ENCODE measurements around the gene TBC1D22A.

Gene TBC1D22A

DNA sequence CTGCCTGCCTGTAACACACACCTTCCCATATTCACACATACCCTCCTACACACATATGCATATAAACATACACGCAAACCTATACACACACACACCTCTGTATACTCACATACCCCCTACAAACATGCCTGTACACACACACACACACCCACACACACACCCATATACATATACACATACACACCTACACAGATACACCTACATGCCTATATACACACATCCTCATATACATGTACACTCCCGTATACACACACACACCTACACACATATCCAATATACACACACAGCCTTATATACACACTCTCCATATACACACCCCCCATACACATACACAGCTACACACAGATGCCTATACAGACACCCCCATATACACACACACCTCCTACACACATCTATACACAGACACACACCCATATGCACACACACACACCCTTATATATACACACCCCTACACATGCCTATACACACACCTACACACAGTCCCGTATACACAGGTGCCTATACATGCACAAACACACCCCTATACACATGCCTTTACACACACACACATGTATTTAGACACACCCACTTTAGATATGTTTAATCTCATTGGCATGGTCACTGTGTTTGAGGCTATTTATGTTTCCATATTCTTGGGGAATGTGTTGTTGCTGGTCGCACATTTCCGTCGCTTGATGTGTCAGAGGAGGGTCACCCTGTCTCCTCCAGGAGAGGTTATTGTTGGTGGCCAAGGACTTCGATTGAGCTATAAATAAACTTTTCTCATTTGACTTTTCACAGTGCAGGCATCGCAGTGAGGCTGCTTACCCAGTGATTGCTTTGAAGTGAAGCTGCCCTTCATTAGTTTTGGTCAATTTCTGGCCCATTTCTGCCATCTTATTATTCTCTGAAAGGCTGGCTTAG, 243.3 kb downstream of the TBC1D22A start:
- no peak for DNase-seq

DNA sequence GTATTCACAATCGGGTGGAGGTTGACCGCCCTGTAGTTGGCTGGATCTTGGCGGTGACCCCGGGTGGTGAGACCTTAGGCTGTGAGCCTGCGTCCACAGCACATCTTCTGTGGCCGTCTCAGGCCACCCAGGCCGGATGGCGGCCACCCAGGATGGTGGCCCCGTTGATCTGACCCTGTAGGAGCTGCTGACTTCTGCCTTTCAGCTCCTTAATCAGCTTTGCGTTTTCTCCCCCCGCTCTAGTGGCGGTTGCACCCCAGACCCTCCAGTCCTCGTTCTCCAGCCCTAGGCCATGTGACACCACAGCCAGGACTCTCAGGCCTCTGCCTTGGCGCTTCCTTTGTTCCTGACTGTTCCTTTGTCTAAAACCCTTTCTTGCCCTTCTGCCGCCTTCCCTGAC, 244.0 kb downstream of the TBC1D22A start:
- no peak for DNase-seq

DNA sequence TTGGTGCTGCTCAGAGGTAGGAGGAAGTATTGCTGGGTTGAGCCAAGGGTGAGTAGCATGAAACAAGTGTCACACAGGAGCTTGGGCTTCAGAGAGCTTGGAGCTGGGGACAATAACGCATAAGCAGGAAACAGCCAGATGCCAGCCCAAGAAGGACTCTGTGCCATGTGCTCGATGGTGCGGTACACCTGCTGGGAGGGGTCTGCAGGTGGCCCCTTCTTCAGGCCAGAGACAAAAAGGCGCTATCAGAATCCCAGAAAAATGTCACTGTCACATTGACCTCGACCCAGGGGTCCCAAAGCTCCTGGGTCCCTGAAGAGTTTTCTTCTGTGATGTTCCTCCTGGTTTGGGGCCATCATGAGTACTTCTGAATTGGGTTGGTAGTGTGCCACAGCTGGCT, 244.4 kb downstream of the TBC1D22A start:
- no peak for DNase-seq

DNA sequence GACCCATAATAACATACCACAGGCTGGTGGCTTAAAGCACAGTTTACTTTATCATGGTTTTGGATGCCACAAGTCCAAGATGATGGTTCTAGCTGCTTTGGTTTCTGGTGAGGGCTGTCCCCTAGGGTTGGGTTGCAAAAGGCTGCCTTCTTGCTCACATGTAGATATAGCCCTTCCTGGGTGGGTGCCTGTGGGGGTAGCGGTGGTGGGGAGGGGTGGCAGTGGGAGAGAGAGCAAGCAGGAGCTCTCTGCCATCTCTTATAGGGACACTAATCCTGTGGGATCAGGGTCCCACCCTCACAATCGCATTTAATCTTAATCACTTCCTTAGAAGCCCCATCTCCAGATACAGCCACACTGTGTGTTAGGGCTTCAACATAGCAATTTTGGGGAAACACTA, 245.0 kb downstream of the TBC1D22A start:
- no peak for DNase-seq

DNA sequence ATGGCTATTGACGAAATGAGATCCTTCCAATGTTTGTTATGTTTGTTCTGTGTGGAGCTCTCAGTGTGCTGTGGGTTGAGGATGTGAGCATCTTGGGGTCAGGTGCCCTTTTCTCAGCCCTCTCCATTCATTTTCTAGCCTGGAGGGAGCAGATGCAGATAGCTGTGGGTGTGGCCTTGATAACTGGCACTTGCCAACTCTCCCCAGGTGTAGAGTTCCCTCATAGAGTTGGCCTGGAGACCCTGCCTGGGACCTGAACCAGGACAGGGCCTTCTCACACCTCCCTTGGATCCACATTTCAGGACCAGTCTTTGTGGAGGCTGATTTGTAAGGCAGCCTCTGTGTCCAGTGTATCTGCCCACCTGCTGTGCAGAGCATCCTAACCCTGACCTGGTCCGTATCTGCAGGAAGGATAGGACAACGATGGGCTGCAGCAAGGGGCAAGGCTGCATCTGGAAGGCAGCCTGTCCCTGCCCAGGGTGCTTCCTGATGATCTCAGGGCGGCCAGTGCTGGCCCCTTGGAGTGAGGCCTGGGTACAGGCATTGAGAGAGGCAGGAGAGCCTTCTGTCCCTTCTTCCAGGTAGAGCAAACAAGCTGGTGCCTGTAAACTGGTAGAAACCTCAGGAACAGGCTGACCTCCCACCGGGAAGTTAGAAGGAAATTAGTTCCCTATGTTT, 245.9 kb downstream of the TBC1D22A start:
- DNase-seq, result no peak

DNA sequence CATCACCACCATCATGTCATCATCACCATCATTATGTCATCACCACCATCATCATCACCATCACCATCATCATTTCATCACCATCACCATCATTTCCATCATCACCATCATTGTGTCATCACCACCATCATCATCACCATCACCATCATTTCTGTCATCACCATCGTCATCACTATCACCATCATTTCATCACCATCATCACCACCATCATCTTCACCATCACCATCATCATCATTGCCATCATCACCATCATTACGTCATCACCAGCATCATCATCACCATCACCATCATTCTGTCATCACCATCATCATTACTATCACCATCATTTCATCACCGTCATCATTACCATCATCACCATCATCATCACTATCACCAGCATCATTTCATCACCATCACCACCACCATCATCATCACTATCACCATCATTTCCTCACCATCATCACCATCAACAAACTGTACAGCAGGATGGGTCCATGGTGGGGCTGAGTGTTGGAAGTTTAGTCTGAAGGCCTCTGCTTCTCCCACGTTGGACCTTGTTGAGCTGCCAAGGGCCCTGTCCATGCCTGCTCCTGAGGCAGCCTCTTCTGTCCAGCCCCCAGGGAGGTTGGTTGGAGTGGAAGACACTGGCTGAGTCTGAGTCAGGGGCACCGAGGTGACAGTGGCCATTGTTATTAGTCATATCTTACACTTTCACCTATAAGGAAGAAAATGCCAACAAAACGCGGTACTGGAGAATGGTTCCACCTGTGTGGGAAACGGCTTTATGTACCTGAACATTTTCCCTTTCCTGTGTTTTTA, 247.1 kb downstream of the TBC1D22A start:
- no peak for DNase-seq

DNA sequence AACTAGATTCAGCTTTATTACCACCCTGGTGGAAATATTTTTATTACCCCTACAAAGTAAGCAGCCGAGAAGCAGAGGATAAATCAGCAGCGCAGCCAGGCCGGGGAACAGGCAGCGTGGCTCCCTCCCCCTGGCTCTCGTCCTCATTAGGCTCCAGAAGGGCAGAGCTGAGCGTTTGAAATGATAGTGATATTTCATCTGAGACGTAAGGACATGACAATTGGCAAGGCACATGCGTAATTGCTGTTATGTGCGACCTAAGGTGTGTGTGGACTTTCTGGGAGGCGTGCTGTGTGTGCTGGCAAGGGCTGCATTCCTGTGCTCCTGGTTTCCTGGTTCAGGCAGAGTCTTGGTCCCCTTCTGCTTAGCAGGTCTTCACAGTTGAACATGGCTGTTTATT, 247.8 kb downstream of the TBC1D22A start:
- no peak for DNase-seq

DNA sequence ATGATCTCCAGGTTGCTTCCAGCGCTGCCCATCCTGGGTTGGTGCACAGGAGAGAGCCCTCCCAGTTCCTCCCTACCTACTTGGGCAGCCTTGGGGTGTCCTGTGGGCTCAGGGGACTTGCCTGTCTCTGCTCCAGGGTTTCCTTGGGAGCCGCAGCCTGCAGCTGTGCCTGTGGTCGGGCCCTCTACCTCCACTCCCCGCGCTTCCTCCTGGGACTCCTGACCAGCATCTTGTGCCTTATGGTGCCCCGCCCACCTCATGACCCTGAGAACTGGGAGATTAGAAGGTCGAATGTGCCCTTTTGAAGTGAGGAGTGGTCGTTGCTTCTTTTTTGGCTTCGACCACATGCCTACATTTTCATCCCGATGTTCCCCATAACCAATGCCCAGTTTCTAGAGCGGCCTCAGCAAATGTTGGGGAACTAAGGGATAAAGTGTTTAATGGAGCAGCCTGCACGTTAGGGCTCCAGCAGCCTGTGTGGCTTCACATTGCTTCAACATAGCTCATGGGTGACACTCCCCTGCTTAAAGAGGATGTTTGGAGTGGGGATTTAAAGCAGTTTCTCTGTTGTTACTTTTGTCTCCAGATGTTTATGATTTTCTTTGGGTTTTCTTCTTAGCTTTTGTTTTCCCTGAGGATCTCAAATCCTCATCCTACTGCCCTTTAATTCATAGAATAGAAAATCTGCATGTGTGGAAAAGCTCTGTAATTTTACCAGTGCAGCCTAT, 248.8 kb downstream of the TBC1D22A start:
- no peak for DNase-seq

DNA sequence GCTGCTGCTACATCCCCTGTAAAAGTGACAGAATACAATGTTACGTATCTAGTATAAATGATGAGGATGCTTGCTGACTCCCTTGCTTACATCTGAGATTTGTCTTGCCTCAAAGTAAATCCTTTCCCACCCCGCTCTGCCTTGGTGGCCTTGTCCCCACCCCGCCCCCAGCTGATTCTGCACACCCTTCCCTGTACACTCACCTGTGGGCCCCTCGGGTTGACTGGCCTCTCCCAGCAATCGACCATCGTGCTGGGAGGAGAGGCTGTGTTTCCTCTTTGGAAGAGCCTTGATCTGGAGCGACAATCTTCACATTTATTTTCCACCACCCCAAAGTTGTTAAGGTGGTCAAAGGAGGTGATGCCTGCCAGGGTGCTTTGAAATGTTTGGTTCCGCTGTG, 249.4 kb downstream of the TBC1D22A start:
- no peak for DNase-seq

DNA sequence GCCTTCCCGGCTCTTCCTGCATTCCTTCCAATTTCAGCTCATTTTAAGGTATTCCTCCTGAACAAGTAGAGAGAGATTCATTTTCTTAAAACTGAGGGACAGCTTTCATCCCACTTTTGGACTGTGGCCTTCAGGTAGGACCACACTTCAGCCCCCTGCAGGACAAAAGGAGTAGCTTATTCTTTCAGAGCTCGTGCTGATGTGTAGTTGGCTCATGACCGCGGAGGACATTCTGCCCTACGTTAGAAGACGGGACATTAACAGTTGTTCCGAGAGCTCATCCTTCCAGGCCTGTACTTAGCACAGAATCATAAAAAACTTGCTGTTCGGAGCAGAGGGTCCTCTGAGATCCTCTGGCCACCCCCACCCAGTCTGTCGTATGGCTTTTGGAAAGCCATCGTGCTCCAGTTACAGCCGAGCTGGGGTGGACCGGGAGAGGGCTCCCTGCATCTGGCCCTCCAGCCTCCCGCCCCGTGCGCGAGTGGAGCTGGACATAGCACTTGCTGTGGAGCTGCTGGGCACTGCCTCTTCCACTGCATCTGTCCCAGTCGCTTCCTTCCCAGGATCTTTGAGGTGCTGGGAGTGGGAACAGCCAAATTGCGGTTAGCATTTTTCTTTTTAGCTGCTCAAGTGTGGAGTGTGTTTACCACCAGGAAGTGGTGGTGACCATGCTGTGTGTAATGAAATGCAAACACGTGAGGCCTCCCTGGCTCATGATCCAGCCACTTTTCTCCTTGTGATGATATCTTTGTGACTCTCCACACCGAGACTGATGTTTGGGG, 250.3 kb downstream of the TBC1D22A start:
- no peak for DNase-seq

DNA sequence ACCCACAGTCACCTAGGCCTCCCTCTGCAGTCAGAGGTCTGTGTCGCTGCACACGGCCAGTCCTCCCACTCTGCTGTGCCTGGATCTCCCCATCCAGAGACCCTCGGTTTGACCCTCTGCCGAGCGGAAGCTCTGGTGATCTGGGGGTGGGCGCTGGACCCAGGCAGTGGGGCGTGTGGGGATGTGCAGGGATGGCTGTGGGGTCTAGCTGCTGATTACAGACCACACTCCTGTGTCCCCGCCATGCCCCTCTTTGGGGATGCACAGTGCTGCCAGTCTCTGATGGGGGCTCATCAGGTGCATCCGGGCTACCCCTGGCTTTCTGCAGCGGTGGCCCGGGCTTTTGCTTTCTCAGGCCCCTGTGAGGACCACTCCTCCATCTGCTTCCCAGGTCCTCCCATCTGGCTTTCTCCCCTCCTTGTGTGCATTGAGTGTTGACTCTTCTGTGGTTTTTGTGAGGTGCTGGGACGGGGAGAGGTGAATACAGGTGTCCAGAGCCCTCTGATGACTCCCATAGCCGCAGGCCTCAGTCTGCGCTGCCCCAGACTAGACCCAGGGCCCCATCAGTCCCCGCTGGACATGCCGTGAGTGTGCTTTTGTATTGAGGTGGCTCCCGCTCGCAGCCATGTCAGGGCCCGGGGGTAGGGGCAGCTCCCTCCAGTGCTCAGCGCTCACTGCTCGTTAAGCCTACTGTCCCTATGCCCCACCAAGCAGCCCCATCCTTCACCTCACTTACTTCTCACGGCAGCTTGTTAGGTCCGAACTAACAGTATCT, 251.6 kb downstream of the TBC1D22A start:
- no peak for DNase-seq

DNA sequence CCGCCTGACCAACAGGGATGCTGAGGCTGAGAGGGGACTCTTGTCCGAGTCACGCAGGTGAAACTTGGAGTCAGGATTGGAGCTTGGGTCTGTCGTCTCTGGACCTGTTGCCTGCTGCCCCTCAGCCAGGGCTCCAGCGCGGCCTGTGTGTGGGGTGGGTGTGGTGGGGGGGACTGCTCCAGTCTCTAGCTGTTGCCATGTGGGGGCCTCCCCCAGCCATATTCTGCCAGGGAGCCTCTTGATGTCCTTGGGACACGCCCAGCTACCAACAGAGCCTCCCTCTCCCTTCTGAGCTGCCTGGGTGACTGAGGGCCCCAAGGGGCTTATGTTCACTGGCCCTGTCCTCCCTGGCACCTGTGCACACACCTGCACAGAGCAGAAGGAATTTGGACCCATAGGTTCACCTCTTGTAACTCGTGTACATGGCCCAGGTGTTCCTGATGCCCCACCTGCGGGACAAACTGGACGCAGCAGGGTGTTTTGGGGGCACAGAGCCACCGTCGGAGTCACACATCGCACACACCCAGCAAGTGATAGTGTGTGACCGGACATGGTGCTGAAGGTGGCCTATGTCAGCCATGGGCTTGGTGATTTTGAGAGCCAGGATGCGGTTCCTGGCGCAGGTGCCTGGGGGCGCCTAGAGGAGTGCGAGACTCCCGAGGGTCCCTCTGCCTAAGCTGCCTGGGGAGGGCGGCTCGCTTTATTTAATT, 252.3 kb downstream of the TBC1D22A start:
- DNase-seq, result no peak

DNA sequence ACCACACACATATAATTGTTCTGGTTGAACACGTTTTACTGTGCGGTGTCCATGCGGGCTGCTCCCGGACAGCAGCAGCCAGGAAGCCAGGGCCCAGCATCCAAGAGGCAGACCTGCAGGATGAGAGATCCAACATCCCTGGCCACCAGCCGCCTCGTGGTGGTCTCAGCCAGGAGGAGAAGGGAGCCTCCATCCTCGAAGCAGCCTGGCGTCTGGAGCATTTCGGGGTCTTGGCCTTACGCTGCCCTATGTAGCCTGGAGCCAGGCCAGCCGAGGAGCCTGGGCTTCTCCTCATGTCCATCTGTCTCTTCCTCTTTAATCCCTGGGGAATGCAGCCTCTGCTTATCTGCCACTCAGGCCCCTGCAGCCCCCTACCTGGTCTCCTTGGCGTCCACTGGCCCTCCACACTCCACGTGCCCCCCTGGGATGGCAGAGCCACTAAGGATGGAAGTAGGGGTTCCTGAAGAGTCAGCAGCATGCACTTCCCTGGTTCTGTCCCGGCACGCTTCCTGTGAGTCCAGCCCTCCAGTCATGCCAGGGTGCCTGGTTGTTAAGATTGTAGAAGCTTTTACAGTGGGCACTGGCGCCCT, 253.2 kb downstream of the TBC1D22A start:
- DNase-seq, result no peak

DNA sequence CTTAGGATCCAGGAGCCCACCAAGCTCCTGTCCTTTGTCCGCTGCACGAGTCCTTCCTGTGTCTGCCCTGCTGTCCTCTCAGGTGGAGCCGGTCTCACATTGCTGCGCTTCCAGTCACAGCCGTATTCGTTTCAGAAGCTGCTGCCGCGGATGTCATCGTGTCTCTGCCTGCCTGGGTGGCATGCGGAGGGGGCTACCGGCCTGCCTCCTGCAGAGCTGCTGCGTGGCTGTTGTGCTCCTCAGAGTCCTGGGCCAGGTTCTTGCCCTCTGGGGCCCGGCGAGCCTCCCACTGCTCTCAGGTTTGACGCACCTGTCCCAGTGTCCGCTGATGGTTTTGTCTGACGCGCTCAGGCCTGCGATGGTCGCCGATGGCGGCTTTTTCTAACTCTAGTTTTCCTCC, 254.2 kb downstream of the TBC1D22A start:
- no peak for DNase-seq

DNA sequence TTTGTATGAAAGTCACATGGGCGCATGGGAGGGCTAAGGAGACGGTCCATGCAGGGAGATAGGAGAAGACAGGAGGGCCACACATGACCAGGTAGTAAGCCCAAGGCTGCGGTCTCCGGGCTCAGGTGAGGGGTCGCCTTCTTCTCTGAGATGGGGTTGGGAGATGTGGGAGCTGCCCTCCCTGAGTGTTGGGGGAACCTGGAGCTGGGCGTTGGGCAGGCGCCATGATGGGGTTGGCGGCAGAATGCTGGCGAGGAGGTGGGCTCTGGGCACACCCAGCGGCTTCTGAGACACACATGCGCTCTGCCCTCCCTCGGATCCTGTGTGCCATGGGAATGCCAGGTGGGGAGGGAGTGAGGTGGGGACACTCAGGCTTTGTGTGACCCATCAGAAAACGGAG, 254.8 kb downstream of the TBC1D22A start:
- DNase-seq, result no peak

DNA sequence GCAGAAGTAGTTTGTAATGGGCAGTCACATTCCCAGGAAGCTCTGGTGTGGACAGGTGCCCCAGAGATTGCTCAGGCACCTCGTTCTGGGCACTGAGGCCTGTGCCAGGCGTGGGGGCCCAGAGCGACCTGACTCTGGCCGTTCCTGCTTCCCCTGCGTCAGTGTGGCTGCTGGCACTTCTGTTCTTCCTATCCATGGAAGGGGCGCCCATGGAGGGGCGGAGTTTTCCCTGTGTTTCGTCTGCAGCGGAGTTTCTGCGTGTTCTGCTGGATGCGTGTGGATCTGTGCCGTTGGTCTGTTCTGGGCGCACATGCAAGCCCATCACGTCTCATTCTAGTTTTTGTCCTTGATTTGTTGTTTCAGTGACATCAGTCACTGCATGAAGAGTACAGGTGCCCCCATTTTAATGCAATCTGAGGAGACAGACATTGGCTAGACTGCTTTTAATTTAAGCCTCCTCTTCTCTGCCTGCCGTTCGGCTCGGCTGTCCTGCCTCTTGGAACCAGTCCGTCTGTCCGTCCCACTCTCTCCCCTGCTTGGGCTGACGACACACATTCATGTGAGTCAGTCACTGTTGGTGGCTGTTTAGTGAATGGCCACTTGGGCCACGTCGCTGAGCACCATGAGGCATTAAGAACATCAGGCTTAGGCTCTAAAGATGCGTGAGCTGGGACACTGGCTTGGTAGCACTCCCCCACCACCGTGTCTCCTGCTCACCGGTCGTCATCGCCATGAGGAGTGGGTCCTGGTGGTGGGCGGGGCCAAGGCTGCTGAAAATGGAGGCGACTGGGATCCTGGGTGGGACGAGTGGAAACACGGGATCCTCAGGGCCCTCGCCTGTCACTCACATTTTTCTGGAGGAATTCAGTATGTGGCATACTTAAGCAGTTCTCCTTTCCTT, 255.8 kb downstream of the TBC1D22A start:
- DNase-seq, result no peak

DNA sequence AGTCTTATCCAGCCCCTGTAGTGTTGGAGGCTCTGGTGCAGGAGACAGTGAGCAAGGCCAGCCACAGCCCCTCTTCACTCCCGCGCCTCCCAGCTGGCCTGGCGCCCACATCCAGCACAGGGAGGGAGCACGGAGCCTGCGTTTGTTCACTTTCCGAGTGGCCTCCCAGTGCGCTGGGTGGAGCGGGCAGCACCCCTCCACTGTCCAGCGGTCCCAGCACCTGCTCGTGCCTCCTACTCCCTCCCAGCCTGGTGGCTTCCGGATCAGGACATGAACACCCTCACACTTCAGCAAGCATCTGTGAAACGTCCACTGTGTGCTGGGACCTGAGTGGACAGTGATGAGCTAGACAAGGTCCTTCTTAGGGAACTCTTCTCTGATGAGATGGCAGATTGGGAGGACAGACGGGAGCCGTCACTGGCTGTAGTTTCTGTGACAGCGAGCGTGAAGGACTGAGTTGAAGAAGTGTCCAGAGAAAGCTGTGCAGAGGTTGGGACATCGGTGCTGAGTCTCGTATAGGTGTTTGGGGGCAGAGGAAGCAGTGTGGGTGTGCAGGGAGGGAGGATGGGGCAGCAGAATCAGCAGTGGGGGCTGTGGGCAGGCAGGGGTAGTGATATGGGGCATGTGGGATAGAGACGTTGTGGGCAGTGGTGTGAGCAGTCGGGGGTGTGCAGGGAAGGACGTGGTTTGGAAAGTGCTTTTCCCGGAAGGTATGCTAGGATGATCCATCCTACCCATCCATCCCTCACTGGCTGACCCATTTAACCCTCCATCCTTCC, 256.8 kb downstream of the TBC1D22A start:
- no peak for DNase-seq

DNA sequence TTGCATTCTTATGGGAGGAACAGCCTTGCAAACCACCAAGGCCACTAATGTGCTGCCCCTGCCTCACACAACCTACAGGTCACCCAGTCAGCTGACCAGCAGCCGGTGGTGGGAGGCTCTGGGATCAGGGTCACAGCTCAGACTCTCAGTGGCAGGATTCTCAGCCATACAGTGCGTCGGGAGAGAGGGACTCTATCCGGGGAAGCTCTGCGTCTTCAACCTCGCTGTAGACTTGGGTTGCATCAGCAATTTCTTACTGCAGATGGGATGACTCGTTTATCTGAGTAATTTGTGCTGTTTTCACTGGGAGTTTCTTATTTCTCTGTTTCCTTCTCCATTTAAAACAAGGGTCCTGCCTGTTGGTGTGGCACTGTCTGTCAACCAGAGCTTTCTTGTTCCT, 257.7 kb downstream of the TBC1D22A start:
- no peak for DNase-seq

Measured in NCI-H2081 (cell line).